Measurements from ENCODE around the gene PPP6R2.

PPP6R2 gene

GRCh38 chr22:50301581-50301991, 41.5 kb upstream of the PPP6R2 start:
- no peak for TF ChIP-seq ZNF274 (IDR thresholded peaks at IDR 0.05; ENCODE audit: low read depth, low read length)
- no peak overlapping the region; the same call in 1 of the 2 replicates for H3K4me3 ChIP-seq (ENCODE audit: low read length)

GRCh38 chr22:50302041-50302541, 41.0 kb upstream of the PPP6R2 start:
- H3K4me3 ChIP-seq (ENCODE audit: low read length), result no peak overlapping the region; the same call in 1 of the 2 replicates
- no peak for TF ChIP-seq ZNF274 (IDR thresholded peaks at IDR 0.05; ENCODE audit: low read depth, low read length)

GRCh38 chr22:50302564-50302963, 40.6 kb upstream of the PPP6R2 start:
- no peak overlapping the region; the same call in 1 of the 2 replicates for H3K4me3 ChIP-seq (ENCODE audit: low read length)
- no peak for TF ChIP-seq ZNF274 (IDR thresholded peaks at IDR 0.05; ENCODE audit: low read depth, low read length)

GRCh38 chr22:50303515-50303847, 39.6 kb upstream of the PPP6R2 start:
- no peak for TF ChIP-seq ZNF274 (IDR thresholded peaks at IDR 0.05; ENCODE audit: low read depth, low read length)
- H3K4me3 ChIP-seq (ENCODE audit: low read length), result no peak overlapping the region

GRCh38 chr22:50303848-50304527, 39.1 kb upstream of the PPP6R2 start:
- TF ChIP-seq ZNF274 (IDR thresholded peaks at IDR 0.05; ENCODE audit: low read depth, low read length), result no peak
- H3K4me3 ChIP-seq (ENCODE audit: low read length), result peak overlapping the region; percentile 3; the same call in 1 of the 2 replicates

GRCh38 chr22:50304528-50305392, 38.4 kb upstream of the PPP6R2 start:
- no peak for TF ChIP-seq ZNF274 (IDR thresholded peaks at IDR 0.05; ENCODE audit: low read depth, low read length)
- peak overlapping the region; percentile 75; the same call in 1 of the 2 replicates for H3K4me3 ChIP-seq (ENCODE audit: low read length)

- H3K4me3 ChIP-seq (ENCODE audit: low read length), result peak overlapping the region; percentile 75; the same call in 1 of the 2 replicates
- no peak for TF ChIP-seq ZNF274 (IDR thresholded peaks at IDR 0.05; ENCODE audit: low read depth, low read length)
These were observed 37.7 kb upstream of the PPP6R2 start for GRCh38 chr22:50305393-50305922.

- peak overlapping the region; percentile 75 for H3K4me3 ChIP-seq (ENCODE audit: low read length)
- TF ChIP-seq ZNF274 (IDR thresholded peaks at IDR 0.05; ENCODE audit: low read depth, low read length), result no peak
These were observed 37.1 kb upstream of the PPP6R2 start for GRCh38 chr22:50305923-50306566.

- peak within 1 kb of the TSS; percentile 75 for H3K4me3 ChIP-seq (ENCODE audit: low read length)
- no peak for TF ChIP-seq ZNF274 (IDR thresholded peaks at IDR 0.05; ENCODE audit: low read depth, low read length)
These were observed 36.1 kb upstream of the PPP6R2 start, which contains the start of gene PLXNB2 for GRCh38 chr22:50306753-50307749. Gene PLXNB2, minus strand, starts transcription at chr22:50307646. Its CDS starts 17,062 bp downstream, at chr22:50290584.

- no peak overlapping the region for H3K4me3 ChIP-seq (ENCODE audit: low read length)
- no peak for TF ChIP-seq ZNF274 (IDR thresholded peaks at IDR 0.05; ENCODE audit: low read depth, low read length)
These were observed 35.1 kb upstream of the PPP6R2 start for GRCh38 chr22:50307890-50308596.

GRCh38 chr22:50308597-50308935, 34.6 kb upstream of the PPP6R2 start:
- TF ChIP-seq ZNF274 (IDR thresholded peaks at IDR 0.05; ENCODE audit: low read depth, low read length), result no peak
- H3K4me3 ChIP-seq (ENCODE audit: low read length), result no peak overlapping the region

- no peak overlapping the region for H3K4me3 ChIP-seq (ENCODE audit: low read length)
- no peak for TF ChIP-seq ZNF274 (IDR thresholded peaks at IDR 0.05; ENCODE audit: low read depth, low read length)
These were observed 34.0 kb upstream of the PPP6R2 start for GRCh38 chr22:50308986-50309600.
